Stimulated activated CD8-positive, alpha-beta memory T cell treated with anti-CD3 and anti-CD28 coated beads, Interleukin-15, amount 100 ng/mL, for 1 hour (primary cell): ENCODE results near the gene SLC19A3.
"Not testable (repeated sequence)": the region's sequence is repeated elsewhere in the genome, so short reads cannot be mapped to it uniquely, and the experiment has no call there.

Experiments
- DNase-seq: peaks from one replicate; pipeline ENCODE4 v3.0.0-alpha.2; 2020; ENCODE audit warnings: low read depth

SLC19A3 gene

GRCh38 chr2:227703280-227703732, 14.5 kb downstream of the SLC19A3 start:
- DNase-seq: no peak

GRCh38 chr2:227701556-227701955, 16.3 kb downstream of the SLC19A3 start:
- no peak for DNase-seq

GRCh38 chr2:227696990-227697679, 20.7 kb downstream of the SLC19A3 start:
- DNase-seq: no peak

GRCh38 chr2:227687189-227687588, 30.6 kb downstream of the SLC19A3 start:
- DNase-seq: no peak

DNA sequence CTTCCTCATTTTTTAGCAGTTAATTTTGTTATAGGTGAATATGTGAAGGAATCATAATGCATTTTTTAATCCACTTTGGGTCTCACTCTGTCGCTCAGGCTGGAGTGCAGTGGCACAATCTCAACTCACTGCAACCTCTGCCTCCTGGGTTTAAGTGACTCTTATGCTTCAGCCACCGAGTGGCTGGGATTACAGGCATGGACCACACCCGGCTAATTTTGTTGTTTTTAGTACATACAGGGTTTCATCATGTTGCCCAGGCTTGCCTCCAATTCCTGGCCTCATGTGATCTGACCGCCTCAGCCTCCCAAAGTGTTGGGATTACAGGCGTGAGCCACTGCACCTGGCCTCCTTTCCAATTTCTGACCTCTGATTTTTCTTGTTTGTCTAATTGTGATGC, 33.6 kb downstream of the SLC19A3 start:
- no peak for DNase-seq

- no peak for DNase-seq
Observed at GRCh38 chr2:227677928-227678327, 39.9 kb downstream of the SLC19A3 start.

GRCh38 chr2:227674485-227674884, 43.3 kb downstream of the SLC19A3 start:
- DNase-seq: no peak

DNA sequence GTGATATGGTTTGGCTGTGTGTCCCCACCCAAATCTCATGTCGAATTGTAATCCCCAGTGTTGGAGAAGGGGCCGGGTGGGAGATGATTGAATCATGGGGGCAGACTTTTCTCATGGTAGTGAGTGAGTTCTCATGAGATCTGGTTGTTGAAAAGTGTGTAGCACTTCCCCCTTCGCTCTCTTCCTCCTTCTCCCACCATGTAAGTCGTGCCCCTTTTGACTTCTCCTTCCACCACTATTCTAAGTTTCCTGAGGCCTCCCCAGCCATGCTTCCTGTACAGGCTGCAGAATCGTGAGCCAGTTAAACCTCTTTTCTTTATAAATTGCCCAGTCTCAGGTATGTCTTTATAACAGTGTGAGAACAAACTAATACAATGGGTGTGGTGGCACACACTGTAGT, 44.2 kb downstream of the SLC19A3 start:
- DNase-seq: not testable (repeated sequence)

DNA sequence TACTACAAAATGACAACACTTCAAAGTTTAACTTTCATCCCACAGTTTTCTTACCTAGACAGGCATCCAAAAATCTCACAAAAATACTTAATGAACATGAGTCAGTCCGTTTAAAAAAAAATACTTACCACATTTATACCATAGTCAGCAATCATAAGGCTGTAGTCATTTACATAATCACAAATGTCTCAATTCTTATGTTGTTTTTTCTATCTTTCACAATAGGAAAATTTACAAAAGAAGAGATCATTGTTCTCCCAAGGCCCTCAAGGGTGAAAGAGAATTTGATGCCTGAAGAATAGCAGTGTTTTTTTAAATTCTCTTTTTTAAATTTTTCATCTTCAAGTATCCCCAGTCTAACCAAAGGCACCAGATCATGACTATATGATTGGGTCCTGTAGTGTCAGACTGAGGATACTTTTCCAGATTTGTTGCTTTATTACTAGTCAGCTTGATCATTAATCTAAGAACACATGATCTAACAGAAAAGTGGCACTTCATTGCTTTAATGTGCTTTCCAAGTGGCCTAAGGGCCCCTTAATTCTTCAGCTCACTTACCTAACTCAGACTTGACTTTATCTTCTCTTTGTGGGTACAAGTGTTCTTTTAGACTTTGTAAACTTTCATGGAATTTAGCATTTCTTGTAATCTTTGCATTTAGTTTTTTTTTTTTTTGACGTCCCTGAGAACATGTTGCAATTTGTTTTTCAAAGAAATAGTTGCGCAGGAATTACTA, 46.5 kb downstream of the SLC19A3 start:
- DNase-seq: no peak

GRCh38 chr2:227666631-227667170, 51.1 kb downstream of the SLC19A3 start, which contains the start of gene SCYGR5:
Gene SCYGR5, plus strand, starts transcription at chr2:227666804. Its CDS starts 0 bp downstream, at chr2:227666804.
- not testable (repeated sequence) for DNase-seq

DNA sequence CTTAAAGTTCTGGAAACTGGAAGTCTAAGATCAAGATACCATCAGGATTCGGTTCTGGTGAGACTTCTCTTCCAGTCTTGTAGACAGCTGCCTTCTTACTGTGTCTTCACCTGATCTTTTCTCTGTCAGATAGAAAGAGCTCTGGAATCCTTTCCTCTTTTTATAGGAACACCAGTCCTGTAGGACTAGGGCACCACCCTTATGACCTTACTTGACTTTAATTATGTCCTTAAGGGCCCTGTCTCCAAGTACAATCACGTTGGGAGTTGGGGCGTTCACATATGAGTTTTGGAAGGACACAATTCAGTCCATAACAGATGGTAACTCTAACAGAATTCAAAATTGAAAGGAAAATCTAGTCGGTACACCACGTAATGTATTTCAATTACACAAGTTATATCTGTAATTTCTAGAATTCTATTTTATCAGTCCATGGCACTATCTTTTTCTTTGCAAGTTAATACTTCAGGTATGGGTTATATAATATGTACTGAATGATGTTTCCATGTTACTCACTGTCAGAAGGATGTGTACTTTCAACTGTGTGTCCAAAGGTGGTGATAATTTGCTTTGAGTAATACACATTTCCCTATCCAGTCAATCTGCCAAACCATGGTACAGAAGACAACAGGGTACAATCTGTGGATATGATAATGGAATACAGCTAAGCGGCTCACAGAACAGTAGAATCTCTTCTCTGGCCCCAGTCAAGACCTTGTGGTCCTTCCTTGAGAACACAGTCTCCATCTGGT, 52.5 kb downstream of the SLC19A3 start:
- no peak for DNase-seq

- DNase-seq: no peak
Observed at GRCh38 chr2:227661827-227662226, 56.0 kb downstream of the SLC19A3 start.

DNA sequence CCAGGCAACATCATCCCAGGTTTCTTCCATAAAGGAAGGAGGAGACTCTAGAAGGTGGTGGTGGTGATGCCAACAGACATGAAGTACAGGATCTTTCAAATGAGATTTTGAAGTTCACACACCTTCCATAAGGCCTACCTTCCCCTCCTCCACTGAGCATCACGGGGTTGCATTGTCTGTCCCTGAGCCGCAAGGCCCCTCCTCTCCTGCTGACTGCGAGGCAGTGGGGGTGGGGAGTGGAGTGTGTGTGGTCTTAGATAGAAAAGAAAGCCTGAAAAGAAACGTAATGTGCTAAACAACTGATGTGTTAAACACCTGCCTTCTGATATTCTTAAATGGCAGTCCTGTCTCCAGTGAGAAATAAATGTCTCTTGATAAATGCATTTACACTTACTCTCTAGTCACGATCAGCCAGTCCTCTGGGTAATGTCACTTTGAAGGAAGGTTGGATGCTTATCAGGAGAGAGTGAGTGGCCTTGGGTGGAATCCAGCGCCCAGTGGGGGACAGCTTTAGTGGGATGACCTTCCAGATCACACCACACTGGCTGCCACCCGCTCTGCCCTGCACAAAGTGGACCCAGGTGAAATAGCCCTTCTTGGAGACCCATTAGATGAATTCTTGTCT, 56.7 kb downstream of the SLC19A3 start:
- no peak for DNase-seq

- no peak for DNase-seq
Observed at GRCh38 chr2:227657199-227657845, 60.5 kb downstream of the SLC19A3 start.

GRCh38 chr2:227655454-227655853, 62.4 kb downstream of the SLC19A3 start:
- no peak for DNase-seq

- DNase-seq: no peak
Observed at GRCh38 chr2:227654426-227654825, 63.4 kb downstream of the SLC19A3 start.

GRCh38 chr2:227653419-227653818, 64.4 kb downstream of the SLC19A3 start:
- DNase-seq: no peak

GRCh38 chr2:227643990-227644551, 73.8 kb downstream of the SLC19A3 start:
- DNase-seq: no peak

DNA sequence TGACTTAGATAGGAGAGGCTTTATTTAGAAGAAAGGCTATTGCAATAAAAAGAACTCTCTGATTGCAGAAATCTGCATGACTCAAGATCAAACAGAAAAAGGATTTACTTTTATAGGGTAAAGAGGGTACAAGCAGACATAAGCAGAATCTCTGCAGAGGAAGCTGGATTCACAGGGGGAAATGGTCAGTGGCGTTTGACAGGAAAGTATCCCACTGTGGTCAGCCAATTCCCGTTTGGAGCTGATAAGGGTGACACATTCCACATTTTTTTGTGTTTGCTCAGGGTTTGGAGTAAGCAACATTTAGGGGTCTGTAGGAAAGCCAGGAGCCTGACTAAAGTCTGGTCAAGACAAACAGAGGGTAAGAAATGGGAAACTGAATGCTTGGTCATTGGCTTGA, 75.2 kb downstream of the SLC19A3 start:
- DNase-seq: no peak

DNA sequence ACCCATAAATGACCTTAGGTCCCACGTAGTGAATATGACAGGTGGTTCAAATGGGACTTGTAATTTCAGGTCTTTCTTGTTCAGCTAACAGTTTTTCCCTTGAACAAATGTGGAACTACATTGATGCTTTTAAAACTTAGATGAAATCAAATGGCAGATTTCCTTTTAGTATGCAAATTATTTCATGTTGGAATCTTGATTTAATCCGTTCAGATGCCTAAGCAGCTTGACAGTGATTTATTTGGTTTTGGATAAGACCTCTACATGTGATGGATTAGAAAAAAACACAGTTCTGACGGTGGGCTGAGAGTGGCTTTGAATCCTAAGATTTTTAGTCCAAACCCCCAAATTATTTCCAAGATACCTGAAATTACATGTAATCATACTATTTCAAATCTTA, 83.6 kb downstream of the SLC19A3 start:
- no peak for DNase-seq
